ENCODE data around the gene XPO5.
"Not testable (repeated sequence)": the region's sequence is repeated elsewhere in the genome, so short reads cannot be mapped to it uniquely, and the experiment has no call there.

- TF ChIP-seq CTCF, POLR2AphosphoS5 (IDR thresholded peaks at IDR 0.05): not testable (repeated sequence)
Observed at GRCh38 chr6:43557620-43558019, 18.2 kb downstream of the XPO5 start.
